ENCODE results near the gene CAMK2D.

- TF ChIP-seq CTCF (IDR thresholded peaks at IDR 0.05; ENCODE audit: poor library complexity): no peak
- TF ChIP-seq EZH2 (IDR thresholded peaks at IDR 0.05; ENCODE audit: borderline replicate concordance): no peak
- TF ChIP-seq EZH2phosphoT487 (IDR thresholded peaks at IDR 0.05; ENCODE audit: low read depth, severe bottlenecking, unreplicated experiment): no peak
These were observed 13.6 kb downstream of the CAMK2D start for GRCh38 chr4:113747949-113748348.

All from hepatocyte (in vitro differentiated cells).